RPMI7951 (cell line): ENCODE results near the gene HINT1. TPM values are rescaled to one million over a fixed set of nuclear protein-coding genes. Genes with fewer than 3 reads are reported as not detected.
"Not testable (repeated sequence)": the region's sequence is repeated elsewhere in the genome, so short reads cannot be mapped to it uniquely, and the experiment has no call there.

Source experiments
- DNase-seq: peaks from one replicate; pipeline ENCODE4 v3.0.0-alpha.2; 2012; ENCODE audit warnings: low read depth
- total RNA-seq: library from RNA; depleted of rRNA; stranded (reverse); fragments of >200 nt; shearing (Covaris generic); gene quantifications from 2 replicates; pipeline ENCODE4 v1.2.3, GENCODE V29; 2014

The HINT1 gene
- total RNA-seq, 1 experiment from 2014 or later: 434 TPM

DNA sequence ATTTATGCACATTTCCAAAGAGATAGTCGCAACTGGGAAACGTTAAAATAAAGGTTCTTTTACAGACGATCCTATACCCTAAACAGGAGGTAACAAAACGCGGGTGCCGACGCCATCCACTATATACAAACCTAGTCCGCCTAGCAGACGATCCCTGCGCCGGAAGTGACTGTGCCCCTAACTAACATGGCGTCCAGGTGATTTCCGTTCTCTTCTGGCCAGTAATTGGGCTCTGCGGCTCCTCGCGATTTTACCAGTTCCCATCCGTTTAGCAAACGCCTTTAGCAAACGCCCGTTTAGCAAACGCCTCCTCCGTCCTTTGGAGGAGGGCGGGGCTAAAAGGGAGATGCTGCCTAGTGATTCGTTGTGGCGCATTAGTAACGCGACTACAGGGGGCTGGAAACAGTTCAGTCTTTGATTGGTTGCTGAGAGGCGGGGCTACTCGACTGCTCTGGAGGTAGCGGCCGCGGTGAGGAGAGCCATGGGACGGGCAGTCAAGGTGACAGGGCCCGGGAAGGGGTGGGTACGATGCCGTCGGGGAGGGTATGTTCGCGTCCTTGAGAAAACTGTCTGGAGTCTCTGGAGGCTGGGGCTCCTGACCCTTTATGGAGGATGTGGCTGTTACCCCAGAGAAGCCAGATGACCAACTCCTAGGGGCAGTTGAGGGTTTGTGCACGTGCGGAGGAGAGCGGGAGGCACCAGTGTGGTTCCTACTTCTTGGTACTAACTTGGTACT, 5.7 kb upstream of the HINT1 start, which contains the start of gene LYRM7:
TSS of gene LYRM7 (plus strand) at position 405 of the 736 bp plus-strand sequence. CDS start at position 482, 77 bp downstream.
- DNase-seq: peak; percentile 99

DNA sequence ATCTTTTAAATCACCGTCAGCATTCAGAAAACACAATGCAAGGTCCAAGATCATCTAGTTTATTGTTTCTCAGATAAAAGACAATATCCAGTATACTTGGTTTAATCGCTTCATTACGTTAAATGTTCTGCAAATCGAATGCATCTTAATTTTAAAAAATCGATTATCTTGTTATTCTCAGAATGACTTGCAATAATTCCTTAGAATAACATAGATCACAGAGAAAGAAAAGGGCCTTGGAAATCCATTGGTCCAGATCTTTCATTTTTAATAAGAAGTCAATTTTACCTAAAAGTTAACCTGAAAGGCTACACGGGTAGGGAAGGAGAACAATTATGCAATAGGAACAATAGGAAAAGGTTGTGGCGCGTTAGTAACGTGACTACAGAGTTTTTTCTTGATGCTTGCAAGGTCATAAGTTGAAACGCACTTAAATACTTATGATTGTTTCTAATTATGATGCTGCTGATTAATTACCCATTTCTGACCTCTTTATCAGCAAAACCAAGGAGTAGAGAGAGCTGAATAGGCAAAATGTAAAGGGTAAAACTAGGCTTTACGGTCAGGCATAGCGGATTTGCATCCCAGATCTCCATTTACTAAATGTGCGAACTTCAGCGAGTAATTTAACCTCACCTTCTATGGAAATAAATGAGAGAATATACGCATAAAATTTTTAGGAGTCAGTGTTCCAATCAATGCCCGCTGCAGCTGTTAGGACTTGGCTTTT, 4.9 kb upstream of the HINT1 start:
- DNase-seq: no peak

DNA sequence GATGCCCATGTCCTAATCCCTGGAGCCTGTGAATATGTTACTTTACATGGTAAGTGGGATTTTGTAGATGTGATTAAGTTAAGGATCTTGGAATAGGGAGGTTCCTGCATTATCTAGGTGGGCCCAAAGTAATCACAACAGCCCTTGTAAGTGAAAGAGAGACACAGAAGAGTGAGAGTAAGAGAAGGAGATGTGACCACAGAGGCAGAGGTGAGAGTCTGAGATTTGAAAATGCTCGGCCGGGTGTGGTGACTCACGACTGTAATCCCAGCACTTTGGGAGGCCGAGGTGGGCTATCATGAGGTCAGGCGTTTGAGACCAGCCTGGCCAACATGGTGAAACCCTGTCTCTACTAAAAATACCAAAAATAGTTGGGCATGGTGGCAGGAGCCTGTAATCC, 2.6 kb upstream of the HINT1 start:
- no peak for DNase-seq

DNA sequence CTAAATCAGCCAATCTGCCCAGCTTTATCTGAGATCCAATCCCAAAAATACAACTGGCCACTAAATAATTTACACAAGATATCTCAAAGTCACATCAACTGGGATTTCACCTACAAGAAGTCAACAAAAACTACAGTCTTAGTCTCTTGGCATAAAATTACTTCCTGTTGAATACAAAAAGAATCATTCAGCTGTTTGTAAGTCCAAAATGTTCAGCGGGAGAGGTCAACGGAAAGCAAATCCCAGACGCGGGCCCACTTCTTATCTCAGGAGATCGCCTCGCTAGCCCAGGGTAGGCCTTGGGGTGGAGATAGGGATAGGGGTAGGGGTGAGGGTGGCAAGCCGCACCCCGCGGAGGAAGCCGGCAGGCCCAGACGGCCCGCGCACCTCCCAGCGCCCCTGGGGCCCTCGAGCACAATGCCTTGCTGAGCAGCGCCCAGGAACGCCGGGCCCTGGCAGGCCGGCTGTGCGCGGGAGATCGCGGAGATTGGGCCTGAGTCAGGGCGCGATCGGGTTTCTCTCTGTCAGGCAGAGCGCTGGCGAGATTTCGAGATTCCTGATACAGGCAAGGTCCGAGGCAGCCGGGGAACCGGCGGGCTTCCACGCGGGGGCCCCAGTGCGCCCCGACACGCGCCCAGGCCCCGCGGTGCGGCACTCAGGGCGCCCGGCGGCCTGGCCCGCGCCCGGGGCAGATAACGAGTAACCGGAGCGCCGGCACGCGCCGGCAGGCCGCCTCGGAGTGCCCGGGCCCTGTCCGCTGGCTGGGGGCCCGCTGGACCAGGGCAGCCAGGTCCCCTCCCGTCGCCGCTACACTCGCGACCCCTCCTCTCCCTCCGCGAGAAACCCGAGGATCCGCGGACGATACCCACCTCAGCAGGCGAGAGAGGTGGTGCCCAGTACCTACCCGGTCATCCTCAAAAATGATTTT, 601 bp downstream of the HINT1 start:
- DNase-seq: peak; percentile 79

DNA sequence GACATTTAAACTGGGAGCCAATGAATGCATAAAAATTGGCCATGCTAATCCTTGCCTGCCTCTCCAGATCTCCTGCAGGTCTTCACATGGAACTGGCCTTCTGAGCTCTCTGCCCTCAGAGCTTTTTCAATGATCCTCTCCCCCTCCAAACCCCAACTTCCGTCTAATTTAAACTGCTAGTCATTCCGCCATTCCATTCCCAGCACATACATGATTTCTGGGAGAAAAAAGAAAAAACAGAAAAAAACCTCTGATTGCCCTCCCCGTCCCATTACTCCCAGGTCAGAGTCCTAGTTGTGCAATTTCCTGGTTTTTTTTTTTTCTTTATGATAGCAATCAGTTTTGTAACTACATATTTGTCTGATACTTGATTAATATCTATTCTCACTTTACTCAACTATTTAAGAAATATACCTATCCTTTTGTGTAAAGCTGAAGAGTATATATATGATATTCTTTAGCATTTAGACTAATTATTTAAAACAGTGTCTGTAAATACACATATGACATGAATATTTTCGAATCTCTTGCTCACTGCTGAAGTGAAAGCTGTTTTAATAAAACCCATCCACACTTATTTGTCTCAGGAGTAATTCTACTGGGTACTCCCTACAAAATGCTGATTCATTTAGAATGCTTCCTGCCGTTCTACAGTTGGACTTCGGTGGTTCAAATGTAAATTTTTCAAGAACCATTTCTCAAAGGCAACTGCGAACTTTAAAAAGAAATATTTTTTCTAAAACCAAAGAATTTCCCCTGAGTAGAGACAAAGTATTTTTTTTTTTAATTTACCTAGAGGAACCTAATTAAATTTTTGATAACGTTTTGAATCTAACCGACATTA, 1.6 kb downstream of the HINT1 start:
- peak; percentile 35 for DNase-seq

DNA sequence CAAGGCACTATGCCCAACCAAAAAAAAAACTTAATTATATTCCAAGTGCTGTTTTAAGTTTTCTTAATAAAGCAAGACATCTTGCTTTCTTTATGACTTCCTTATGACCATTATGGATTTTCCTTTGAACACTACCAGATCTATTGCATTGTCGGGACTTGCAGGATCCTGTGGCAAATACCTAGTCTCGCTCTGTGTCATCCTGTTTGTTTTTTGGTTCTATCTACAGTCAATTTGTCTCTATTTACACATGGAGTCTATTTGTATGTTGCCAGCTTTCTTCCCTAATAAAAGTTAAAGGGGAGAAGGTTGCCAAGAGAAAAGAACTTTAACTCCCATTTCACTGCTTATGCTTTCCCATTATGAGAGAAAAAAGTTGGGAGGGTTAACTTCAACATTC, 4.9 kb downstream of the HINT1 start:
- no peak for DNase-seq

DNA sequence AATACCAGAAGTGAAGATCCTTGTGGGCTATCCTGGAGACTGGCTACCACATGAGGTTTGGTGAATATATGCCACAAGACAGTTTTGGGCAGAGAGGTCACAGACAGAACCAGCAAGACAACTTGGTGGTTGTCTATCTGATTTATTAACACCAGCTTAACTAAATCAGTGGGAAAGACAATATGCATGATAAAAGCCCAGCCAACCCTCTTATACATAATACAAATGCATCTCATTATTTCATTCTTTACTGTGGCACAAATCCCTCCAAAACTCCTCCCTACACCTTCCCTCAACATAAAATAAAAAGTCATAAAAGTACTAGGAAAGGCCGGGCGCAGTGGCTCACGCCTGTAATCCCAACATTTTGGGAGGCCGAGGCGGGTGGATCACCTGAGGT, 8.1 kb downstream of the HINT1 start:
- no peak for DNase-seq

DNA sequence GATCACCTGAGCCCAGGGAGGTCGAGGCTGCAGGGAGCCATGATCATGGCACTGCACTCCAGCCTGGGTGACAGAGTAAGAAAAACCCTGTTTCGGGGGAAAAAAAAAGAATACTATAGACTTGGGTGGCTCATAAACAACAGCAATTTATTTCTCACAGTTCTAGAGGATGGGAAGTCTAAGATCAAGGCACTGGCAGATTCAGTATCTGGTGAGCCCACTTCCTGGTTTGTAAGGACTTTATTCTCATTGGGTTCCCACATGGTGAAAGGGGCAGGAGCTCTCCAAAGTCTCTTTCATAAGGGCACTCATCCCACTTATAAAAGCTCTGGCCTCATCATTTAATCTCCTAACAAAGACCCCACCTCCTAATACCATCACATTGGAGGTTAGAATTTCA, 8.7 kb downstream of the HINT1 start:
- no peak for DNase-seq

DNA sequence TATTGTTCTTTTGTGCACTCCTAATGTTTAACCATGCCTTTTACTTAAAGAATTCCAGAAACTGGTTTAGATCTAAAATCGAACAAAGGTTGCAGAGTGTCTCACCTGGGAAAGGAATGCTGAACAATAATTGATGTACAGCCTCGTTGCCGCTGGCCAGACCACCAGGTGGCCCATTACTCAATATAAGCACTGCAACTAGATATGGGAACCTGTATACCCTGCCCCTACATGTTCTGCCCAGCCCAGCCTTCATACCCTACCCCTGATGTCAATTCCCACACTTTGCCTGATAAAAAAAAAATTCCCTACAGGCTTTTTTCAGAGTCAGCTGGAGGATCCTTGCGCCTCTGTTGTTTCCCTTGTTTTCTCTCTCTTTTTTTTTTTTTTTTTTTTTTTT, 13.8 kb downstream of the HINT1 start:
- DNase-seq: no peak

DNA sequence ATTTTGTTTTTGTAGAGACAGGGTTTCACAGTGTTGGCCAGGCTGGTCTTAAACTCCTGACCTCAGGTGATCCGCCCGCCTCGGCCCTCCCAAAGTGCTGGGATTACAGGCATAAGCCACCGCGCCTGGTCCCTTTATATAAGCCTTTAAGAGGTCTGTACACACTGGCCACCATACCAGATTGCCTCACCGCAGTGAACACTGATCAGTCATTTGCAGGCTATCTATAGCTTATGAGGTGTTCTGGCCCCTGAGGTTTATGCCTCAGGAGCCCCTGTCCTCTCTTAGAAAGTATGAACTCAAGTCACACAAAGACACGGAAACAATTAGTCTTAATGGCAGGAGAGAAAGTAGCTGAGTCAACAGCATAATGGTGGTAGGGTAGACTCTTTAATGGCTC, 14.6 kb downstream of the HINT1 start:
- DNase-seq: no peak

DNA sequence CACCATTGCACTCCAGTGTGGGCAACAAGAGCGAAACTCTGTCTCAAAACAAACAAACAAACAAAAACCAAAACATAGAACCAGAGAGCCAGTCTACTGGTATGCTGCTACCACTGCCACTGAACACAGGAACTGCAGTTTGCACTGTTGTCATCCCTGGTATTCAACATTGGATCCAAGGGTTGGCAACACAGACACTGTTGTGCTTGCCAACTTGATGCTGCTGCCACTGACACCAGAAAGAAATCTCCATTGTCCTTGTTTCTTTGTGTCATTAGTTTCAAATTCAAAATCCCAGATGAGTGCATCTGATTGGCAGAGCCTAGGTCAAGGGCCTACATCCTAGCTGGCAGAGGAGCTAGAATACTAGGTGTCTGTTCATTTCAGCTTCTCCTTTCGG, 16.2 kb downstream of the HINT1 start:
- DNase-seq: no peak

DNA sequence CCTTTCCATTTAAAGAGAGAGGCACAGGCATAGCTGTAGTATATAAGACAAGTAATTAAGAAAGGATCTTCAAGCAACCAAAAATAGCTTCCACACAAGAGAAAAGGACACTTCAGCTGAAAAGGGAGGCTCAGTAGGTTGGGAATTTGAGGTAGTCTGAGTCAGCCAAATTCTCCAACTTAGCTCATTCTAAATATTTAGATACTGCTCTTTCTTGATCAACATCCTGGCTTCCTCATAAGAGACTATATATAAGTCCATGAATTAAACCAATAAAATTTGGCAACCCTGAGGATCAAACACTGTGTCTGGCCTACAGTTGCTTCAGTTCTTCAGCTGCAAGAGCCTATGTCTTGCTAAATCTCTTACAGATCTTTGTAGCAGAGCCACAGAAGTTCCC, 17.8 kb downstream of the HINT1 start:
- DNase-seq: no peak

DNA sequence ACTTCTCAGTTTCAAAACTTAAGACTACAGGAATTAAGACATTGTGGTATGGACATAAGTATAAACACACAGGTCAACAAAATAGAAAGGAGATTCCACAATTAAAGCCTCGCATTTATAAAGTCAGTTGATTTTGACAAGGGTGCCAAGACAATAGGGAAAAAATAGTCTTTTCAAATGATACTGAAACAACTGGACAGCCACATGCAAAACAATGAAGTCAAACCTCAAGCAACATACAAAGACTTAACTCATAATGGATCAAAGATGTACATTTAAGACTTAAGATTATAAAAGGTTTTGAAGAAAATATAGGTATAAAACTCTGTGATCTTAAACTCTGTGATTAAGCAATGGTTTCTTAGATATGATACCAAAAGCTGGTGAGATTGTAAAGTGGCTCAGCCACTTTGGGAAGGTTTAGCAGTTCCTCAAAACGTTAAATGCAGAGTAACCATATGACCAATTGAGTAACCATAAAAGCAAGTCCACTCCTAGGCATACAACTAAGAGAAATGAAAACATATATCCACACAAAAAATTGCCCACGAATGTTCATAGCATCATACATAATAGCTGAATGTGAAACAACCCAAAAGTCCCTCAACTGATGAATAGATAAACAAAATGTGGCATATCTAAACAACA, 22.0 kb downstream of the HINT1 start:
- DNase-seq: no peak

DNA sequence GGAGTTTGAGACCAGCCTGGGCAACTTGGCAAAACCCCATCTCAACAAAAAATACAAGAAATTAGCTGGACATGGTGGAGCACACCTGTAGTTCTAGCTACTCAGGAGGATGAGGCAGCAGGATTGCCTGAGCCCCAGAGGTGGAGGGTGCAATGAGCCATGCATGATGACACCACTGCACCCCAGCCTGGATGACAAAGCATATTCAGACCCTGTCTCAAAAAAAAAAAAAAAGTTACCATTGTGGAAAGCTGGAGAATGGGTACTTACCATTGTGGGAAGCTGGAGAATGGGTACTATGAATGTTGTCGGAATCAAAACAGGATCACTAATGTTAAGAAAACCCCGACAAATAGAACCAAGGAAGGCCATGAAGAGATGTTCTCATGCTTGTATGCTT, 25.7 kb downstream of the HINT1 start:
- DNase-seq: no peak

DNA sequence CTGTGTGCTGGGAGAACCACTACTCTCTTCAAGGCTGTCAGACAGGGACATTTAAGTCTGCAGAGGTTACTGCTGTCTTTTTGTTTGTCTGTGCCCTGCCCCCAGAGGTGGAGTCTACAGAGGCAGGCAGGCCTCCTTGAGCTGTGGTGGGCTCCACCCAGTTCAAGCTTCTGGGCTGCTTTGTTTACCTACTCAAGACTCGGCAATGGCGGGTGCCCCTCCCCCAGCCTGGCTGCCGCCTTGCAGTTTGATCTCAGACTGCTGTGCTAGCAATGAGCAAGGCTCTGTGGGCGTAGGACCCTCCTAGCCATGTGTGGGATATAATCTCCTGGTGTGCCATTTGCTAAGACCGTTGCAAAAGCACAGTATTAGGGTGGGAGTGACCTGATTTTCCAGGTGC, 26.6 kb downstream of the HINT1 start:
- not testable (repeated sequence) for DNase-seq

DNA sequence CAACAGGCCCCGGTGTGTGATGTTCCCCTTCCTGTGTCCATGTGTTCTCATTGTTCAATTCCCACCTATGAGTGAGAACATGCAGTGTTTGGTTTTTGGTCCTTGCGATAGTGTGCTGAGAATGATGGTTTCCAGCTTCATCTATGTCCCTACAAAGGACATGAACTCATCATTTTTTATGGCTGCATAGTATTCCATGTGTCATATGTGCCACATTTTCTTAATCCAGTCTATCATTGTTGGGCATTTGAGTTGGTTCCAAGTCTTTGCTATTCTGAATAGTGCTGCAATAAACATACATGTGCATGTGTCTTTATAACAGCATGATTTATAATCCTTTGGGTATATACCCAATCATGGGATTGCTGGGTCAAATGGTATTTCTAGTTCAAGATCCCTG, 32.0 kb downstream of the HINT1 start:
- not testable (repeated sequence) for DNase-seq

DNA sequence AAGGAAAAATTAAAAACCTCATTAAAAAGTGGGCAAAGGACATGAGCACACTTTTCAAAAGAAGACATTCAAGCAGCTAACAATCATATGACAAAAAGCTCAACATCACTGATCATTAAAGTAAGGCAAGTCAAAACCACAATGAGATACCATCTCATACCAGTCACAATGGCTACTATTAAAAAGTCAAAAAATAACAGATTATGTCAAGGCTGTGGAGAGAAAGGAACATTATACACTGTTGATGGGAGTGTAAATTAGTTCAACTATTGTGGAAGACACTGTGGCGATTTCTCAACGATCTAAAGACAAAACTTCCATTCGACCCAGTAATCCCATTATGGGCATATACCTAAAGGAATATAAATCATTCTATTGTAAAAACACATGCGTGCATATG, 35.8 kb downstream of the HINT1 start:
- DNase-seq: no peak

DNA sequence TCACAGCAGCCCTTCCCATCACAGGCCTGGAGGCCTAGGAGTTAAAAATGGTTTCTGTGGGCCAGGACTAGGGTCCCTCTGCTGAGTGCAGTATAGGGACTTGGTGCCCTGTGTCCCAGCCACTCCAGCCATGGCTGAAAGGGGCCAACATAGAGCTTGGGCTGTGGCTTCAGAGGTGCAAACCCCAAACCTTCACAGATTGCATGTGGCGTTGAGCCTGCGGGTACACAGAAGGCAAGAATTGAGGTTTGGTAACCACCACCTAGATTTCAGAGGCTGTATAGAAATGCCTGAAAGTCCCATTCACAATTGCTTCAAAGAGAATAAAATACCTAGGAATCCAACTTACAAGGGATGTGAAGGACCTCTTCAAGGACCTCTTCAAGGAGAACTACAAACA, 37.8 kb downstream of the HINT1 start:
- not testable (repeated sequence) for DNase-seq

DNA sequence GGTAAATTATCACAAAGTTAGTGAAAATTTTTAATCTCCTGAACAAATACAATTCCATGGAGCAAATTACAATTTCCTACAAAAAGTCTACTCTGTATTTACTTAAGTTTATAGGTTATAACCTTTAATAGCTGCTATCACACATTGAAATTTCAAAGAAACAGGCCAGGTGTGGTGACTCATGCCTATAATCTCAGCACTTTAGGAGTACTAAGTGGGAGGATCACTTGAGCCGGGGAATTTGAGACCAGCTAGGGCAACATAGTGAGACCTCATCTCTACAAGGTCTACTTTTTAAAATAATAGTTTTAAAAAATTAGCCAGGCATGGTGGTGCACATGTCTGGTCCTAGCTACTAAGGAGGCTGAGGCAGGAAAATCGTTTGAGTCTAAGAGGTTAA, 50.3 kb downstream of the HINT1 start:
- no peak for DNase-seq

DNA sequence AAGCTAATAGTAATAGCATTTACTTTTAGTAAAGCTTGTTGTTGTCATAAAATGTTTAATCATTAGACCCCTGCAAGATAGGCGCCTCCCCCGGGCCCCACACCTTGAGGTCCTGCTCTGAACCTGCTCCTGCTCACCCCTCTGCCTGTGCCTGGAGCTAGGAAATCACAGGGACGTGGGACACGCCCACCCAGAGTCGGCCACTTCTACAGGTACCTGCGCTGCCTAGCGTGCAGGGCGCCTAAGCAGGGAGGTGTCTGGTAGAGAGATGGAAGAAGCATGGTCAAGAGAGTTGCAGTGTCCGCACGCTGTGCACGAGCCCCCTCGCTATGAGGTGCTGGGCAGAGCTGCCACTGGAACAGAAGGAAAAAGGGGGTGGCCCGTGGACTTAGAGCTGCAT, 52.6 kb downstream of the HINT1 start:
- DNase-seq: no peak

DNA sequence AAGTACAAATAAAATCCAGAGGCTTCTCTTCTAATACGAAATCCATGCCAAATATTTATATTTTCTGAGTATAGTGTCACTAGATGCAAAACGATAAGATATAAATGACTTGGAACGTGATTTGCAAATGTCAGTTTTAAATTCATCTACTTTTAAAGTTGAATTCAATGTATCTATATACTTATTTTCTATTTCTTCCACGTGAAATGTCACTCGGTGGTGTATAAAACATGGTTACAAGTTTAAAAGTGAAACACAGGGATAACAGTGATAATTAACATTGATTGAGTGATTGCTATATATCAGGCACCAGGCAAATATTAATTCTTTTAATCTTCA, 54.8 kb downstream of the HINT1 start:
- DNase-seq: no peak
